HAP-1 (cell line): Measurements from ENCODE around the gene CFAP57.

Experiments
- DNase-seq, 2 experiments: peaks; one replicate each; pipeline ENCODE4 v3.0.0-alpha.2; 2016 to 2020; ENCODE audit warnings: low spot score in 2 of 2
- H3K27me3 ChIP-seq: fragments of 250-450 bp; sonication (Bioruptor Pico); 2 replicates; pipeline ENCODE4 v1.5.1; 2020; ENCODE audit warnings: low read depth, mild to moderate bottlenecking, moderate library complexity
- H3K36me3 ChIP-seq: fragments of 250-450 bp; sonication (Bioruptor Pico); replicated peaks from 2 replicates; pipeline ENCODE4 v1.5.1; 2020; ENCODE audit warnings: mild to moderate bottlenecking
- H3K4me1 ChIP-seq: fragments of 250-450 bp; sonication (Bioruptor Pico); 2 replicates; pipeline ENCODE4 v1.5.1; 2020; ENCODE audit warnings: mild to moderate bottlenecking
- H3K4me3 ChIP-seq: fragments of 250-450 bp; sonication (Bioruptor Pico); 2 replicates; pipeline ENCODE4 v1.5.1; 2020; ENCODE audit warnings: mild to moderate bottlenecking, moderate library complexity
- H3K9me3 ChIP-seq: fragments of 250-450 bp; sonication (Bioruptor Pico); 2 replicates; pipeline ENCODE4 v1.5.1; 2020; ENCODE audit warnings: mild to moderate bottlenecking, moderate library complexity
- in situ Hi-C: fragments of 300-500 bp; cut with MboI; formaldehyde crosslinking; loops from 3 replicates; pipeline ENCODE4 v1.14.3; 2020; ENCODE audit warnings: low sequenced_read_pairs, inconsistent platforms, mixed read lengths

CFAP57 gene

GRCh38 chr1:43221797-43222196, 49.7 kb downstream of the CFAP57 start:
- no peaks in the 10 kb centered on the region for H3K36me3 ChIP-seq
- no peaks in the 10 kb centered on the region for H3K4me1 ChIP-seq
- no peaks in the 10 kb centered on the region for H3K9me3 ChIP-seq
- in situ Hi-C loops, result no loop called here
- no peak overlapping the region for H3K4me3 ChIP-seq
- peaks cover 10% of the 10 kb centered on the region for H3K27me3 ChIP-seq
- no peak for DNase-seq

- Histone ChIP-seq H3K9me3 (no peaks in the 10 kb centered on the region), H3K4me1 (no peaks in the 10 kb centered on the region), H3K4me3 (no peak overlapping the region), H3K27me3 (peaks cover 8% of the 10 kb centered on the region), H3K36me3 (no peaks in the 10 kb centered on the region)
- no peak for DNase-seq
- in situ Hi-C loops, result no loop called here
Observed at GRCh38 chr1:43222879-43223278, 50.7 kb downstream of the CFAP57 start.

- H3K4me1 ChIP-seq, result no peaks in the 10 kb centered on the region
- peaks cover 8% of the 10 kb centered on the region for H3K27me3 ChIP-seq
- no peaks in the 10 kb centered on the region for H3K9me3 ChIP-seq
- in situ Hi-C loops, result loop anchor here (5.0 to 25.0 kb wide), 2 partner anchors 187 to 837 kb away; no protein-coding TSS in a partner anchor
- no peak for DNase-seq
- H3K4me3 ChIP-seq, result no peak overlapping the region
- H3K36me3 ChIP-seq, result no peaks in the 10 kb centered on the region
Observed at GRCh38 chr1:43225168-43225567, 53.0 kb downstream of the CFAP57 start.

DNA sequence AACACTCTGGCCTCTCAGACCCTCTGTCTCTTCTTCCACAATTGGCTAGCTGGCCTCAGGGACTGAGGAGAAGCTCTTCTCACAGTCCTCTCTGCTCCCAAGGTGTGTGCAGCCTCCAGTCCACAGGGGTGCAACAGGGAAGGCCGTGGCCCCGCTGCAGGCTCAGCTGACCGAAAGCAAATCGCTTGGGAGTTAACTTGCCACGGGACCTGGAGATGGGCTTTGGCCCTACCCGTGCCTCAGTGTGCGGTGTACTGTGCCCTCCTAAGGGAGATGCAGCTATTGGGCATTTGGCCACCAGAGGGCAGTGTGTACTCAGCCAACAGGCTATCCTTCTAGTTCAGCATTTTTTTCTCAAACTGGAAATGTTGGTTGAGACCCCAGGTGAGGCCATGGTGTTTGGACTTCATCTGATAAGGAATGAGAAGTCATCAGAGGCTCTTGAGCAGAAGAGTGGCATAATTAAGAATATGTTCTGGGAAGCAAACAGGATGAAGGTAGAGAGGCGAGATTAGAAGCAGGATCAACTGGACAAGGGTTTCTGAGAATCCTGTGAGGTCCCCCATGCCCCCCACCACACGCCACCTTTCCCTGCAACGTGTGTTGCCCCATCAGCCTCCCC, 55.1 kb downstream of the CFAP57 start:
- no peak overlapping the region for H3K4me3 ChIP-seq
- in situ Hi-C loops, result loop anchor here (5.0 to 25.0 kb wide), 2 partner anchors 185 to 835 kb away; no protein-coding TSS in a partner anchor
- H3K9me3 ChIP-seq, result no peaks in the 10 kb centered on the region
- H3K27me3 ChIP-seq, result peaks cover 2% of the 10 kb centered on the region
- peak; percentile 56 to 91 for DNase-seq
- no peaks in the 10 kb centered on the region for H3K4me1 ChIP-seq
- no peaks in the 10 kb centered on the region for H3K36me3 ChIP-seq

DNA sequence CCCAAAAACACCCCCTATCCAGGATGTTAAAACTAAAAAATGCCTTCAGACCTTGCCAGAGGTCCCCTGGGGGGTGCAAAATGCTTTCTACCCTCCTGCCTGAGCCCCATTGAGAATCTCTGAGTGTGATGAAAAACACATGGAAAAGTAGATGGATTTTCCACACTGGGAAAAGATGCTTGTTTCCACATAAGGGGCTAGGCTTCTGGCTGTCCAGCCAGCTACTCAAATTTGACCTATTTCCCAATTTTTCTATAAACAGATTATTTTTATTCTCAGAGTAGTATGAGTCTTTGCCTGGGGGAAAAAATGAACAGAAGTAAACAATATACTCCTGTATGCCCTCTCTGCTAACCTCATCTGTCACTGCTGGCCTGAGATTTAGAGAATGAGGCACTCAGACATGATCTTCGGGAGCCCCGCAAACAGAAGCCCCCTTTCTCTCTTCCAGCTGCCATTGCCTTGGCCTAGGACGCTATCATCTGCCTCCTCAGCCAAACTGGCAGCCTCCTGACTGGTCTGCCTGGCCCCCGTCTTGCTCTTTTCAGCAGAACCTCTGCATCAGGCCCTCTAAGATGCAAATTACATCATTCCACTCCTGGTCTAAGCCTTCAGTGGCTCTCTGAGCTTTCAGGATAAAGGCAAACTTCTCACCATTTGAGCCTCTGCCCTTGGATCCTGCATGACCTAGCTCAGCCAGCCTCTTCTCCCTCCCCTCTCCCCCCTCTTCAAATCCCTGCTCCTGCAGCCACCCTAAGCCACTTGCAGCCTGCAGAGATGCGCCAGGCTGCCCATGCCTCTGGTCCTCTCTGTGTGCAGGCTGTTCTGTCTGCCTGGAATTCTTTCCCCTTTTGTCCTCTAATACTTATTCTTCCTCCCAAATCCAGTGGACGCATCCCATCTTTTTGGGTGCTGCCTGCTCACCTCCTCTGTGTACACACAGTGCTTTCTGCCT, 58.0 kb downstream of the CFAP57 start:
- Histone ChIP-seq H3K27me3 (no peaks in the 10 kb centered on the region), H3K4me1 (no peaks in the 10 kb centered on the region), H3K9me3 (no peaks in the 10 kb centered on the region), H3K36me3 (no peaks in the 10 kb centered on the region), H3K4me3 (no peak overlapping the region)
- no peak for DNase-seq
- in situ Hi-C loops, result loop anchor here (5.0 to 25.0 kb wide), 2 partner anchors 182 to 832 kb away; no protein-coding TSS in a partner anchor

DNA sequence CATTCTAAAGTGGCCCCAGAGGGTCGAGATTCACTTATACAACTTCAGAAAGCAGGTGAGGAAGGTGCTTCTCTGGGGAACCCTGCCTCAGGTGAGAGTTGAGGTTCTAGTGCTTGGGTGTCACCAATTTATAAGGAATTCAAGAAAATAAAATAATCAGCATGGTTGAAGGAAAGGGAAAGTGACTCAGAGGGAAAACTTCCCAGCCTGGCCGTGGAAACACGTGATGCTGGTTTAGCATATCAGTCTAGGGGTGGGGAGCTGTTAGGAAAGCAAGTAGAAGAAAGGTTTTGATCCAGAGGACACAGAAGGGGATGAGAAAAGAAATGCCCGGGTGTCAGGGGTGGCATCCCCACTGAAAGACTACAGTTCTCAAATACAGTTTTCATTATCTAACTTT, 59.9 kb downstream of the CFAP57 start:
- Histone ChIP-seq H3K4me1 (no peaks in the 10 kb centered on the region), H3K36me3 (no peaks in the 10 kb centered on the region), H3K27me3 (no peaks in the 10 kb centered on the region), H3K4me3 (no peak overlapping the region), H3K9me3 (no peaks in the 10 kb centered on the region)
- no peak for DNase-seq
- in situ Hi-C loops, result loop anchor here (25.0 kb wide), 1 partner anchor 830 kb away; no protein-coding TSS in a partner anchor

- in situ Hi-C loops, result loop anchor here (25.0 kb wide), 1 partner anchor 830 kb away; no protein-coding TSS in a partner anchor
- no peak for DNase-seq
- Histone ChIP-seq H3K36me3 (no peaks in the 10 kb centered on the region), H3K27me3 (no peaks in the 10 kb centered on the region), H3K9me3 (no peaks in the 10 kb centered on the region), H3K4me1 (no peaks in the 10 kb centered on the region), H3K4me3 (no peak overlapping the region)
Observed at GRCh38 chr1:43232482-43232881, 60.4 kb downstream of the CFAP57 start.

DNA sequence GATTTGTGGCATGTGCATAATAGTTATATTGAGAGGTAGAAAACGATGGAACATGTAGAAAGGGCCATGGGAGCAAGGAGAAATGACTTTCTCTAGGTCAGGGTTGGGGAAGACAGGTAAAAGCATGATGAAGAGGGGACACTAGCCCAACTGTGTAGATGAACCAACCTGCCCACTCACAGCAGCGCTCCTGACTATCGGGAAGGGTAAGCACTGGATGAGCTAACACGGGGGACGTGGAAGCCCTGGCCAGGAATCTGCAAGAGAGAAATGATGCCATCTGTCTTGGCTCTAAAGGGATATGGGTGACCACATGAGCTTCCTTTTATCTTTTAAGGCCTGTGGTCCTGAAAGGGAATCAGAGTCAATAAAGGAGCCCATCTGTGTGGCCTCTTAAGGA, 61.5 kb downstream of the CFAP57 start:
- in situ Hi-C loops, result loop anchor here (25.0 kb wide), 1 partner anchor 829 kb away; no protein-coding TSS in a partner anchor
- no peak for DNase-seq
- Histone ChIP-seq H3K9me3 (no peaks in the 10 kb centered on the region), H3K36me3 (no peaks in the 10 kb centered on the region), H3K4me1 (no peaks in the 10 kb centered on the region), H3K27me3 (no peaks in the 10 kb centered on the region), H3K4me3 (no peak overlapping the region)

DNA sequence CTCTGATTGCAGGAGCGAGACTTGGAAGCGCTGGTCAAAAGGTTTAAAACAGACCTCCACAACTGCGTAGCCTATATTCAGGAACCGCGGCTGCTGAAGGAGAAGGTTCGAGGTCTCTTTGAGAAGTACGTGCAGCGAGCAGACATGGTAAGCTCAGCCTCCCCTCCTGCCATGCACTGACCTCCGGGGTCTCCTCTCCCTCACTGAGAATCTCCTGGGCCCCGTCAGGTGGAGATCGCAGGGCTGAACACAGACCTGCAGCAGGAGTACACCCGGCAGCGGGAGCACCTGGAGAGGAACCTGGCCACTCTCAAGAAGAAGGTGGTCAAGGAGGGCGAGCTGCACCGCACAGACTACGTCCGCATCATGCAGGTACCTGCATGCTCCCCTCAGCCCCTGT, 62.1 kb downstream of the CFAP57 start:
- no peak for DNase-seq
- in situ Hi-C loops, result loop anchor here (25.0 kb wide), 1 partner anchor 828 kb away; no protein-coding TSS in a partner anchor
- Histone ChIP-seq H3K36me3 (no peaks in the 10 kb centered on the region), H3K4me3 (no peak overlapping the region), H3K27me3 (no peaks in the 10 kb centered on the region), H3K9me3 (no peaks in the 10 kb centered on the region), H3K4me1 (no peaks in the 10 kb centered on the region)

DNA sequence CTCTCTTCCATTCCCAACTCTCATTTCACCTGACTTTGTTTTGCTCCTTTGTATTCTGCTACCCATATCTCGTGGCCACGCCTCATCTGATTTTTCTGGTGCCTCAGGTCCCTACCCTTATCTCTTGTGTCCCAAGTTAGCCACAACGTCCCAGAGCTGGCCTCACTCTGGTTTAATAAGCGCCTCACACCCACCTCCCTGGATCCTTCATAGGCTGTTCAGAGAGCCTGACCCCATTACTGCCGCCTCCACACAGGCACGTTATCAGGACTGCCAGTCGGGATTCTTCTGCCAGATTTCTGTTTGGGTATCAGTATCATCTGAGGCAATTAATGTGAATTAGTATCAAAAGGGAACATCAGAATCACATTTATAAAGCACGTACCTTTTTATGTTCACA, 62.9 kb downstream of the CFAP57 start:
- DNase-seq, result no peak
- Histone ChIP-seq H3K9me3 (no peaks in the 10 kb centered on the region), H3K4me3 (no peak overlapping the region), H3K4me1 (no peaks in the 10 kb centered on the region), H3K27me3 (no peaks in the 10 kb centered on the region), H3K36me3 (no peaks in the 10 kb centered on the region)
- in situ Hi-C loops, result loop anchor here (25.0 kb wide), 1 partner anchor 827 kb away; no protein-coding TSS in a partner anchor

DNA sequence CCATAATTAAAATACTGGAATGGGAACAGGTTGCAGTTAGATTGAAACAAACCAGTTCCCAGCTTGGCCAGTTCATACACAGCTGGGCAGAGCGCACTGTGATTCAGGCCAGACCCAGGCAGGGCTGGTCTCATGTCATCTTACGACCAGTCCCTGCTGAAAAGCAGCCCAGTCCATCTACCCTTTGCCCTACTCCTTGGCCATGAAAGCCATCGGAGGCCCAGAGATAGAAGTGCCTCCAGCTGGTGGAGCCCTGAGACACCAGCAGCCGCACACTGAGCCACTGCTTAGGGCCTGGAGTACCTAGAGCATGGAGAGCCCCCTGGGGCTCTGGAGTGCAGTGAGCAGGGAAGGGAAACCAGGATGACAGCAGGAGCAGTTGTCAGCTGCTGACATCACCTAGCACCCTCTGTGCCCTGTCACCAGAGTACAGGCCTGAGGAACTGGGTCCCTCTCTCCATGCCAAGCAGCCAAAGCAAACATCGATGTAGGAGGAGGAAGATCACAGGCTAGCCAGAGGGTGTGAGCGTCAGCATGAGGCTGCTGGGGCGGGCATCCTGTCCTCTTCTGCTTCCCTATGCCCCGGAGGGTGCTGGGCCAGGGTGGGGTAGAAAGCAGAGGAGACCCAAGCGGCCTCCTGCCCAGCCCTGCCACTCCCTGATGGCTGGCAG, 63.5 kb downstream of the CFAP57 start:
- DNase-seq, result no peak
- no peak overlapping the region for H3K4me3 ChIP-seq
- in situ Hi-C loops, result loop anchor here (25.0 kb wide), 1 partner anchor 827 kb away; no protein-coding TSS in a partner anchor
- H3K9me3 ChIP-seq, result no peaks in the 10 kb centered on the region
- no peaks in the 10 kb centered on the region for H3K4me1 ChIP-seq
- H3K27me3 ChIP-seq, result no peaks in the 10 kb centered on the region
- no peaks in the 10 kb centered on the region for H3K36me3 ChIP-seq

- Histone ChIP-seq H3K27me3 (no peaks in the 10 kb centered on the region), H3K36me3 (no peaks in the 10 kb centered on the region), H3K4me1 (no peaks in the 10 kb centered on the region), H3K4me3 (no peak overlapping the region), H3K9me3 (no peaks in the 10 kb centered on the region)
- in situ Hi-C loops, result loop anchor here (25.0 kb wide), 1 partner anchor 825 kb away; no protein-coding TSS in a partner anchor
- no peak for DNase-seq
Observed at GRCh38 chr1:43237121-43237520, 65.0 kb downstream of the CFAP57 start.

- Histone ChIP-seq H3K4me3 (no peak overlapping the region), H3K4me1 (no peaks in the 10 kb centered on the region), H3K36me3 (no peaks in the 10 kb centered on the region), H3K27me3 (no peaks in the 10 kb centered on the region), H3K9me3 (no peaks in the 10 kb centered on the region)
- in situ Hi-C loops, result loop anchor here (25.0 kb wide), 1 partner anchor 824 kb away; no protein-coding TSS in a partner anchor
- DNase-seq, result peak; percentile 32 to 76
Observed at GRCh38 chr1:43238085-43238484, 66.0 kb downstream of the CFAP57 start.
